HG02870 (cell line): Measurements from ENCODE around the gene PYGM.
"Not testable (repeated sequence)": the region's sequence is repeated elsewhere in the genome, so short reads cannot be mapped to it uniquely, and the experiment has no call there.

ENCODE experiments used
- ATAC-seq: cut with Tn5 transposase; IDR thresholded peaks from one replicate; pipeline ENCODE4 v1.9.1; 2021; ENCODE audit warnings: mild to moderate bottlenecking, moderate library complexity; ENCODE audit not compliant: unreplicated experiment

Gene PYGM

GRCh38 chr11:64720167-64720566, 39.6 kb downstream of the PYGM start:
- no peak for ATAC-seq

- ATAC-seq = no peak
These were observed 40.4 kb downstream of the PYGM start for GRCh38 chr11:64719406-64719805.

GRCh38 chr11:64718780-64719124, 41.0 kb downstream of the PYGM start:
- ATAC-seq = no peak

GRCh38 chr11:64718084-64718779, 41.5 kb downstream of the PYGM start:
- no peak for ATAC-seq

- no peak for ATAC-seq
These were observed 42.6 kb downstream of the PYGM start for GRCh38 chr11:64717268-64717578.

- ATAC-seq = no peak
These were observed 43.1 kb downstream of the PYGM start for GRCh38 chr11:64716473-64717267.

GRCh38 chr11:64715756-64716472, 43.9 kb downstream of the PYGM start:
- no peak for ATAC-seq

- ATAC-seq = no peak
These were observed 44.7 kb downstream of the PYGM start for GRCh38 chr11:64715110-64715509.

- no peak for ATAC-seq
These were observed 45.1 kb downstream of the PYGM start for GRCh38 chr11:64714666-64715065.

GRCh38 chr11:64713781-64714363, 45.9 kb downstream of the PYGM start:
- ATAC-seq = no peak

GRCh38 chr11:64713016-64713707, 46.6 kb downstream of the PYGM start:
- no peak for ATAC-seq

GRCh38 chr11:64712430-64713015, 47.3 kb downstream of the PYGM start:
- no peak for ATAC-seq

GRCh38 chr11:64711956-64712362, 47.8 kb downstream of the PYGM start:
- ATAC-seq = no peak

- ATAC-seq = no peak
These were observed 48.4 kb downstream of the PYGM start for GRCh38 chr11:64711138-64711955.

GRCh38 chr11:64710418-64711137, 49.2 kb downstream of the PYGM start:
- no peak for ATAC-seq

- ATAC-seq = no peak
These were observed 54.3 kb downstream of the PYGM start for GRCh38 chr11:64705501-64705900.

- ATAC-seq = no peak
These were observed 56.7 kb downstream of the PYGM start for GRCh38 chr11:64703048-64703447.

GRCh38 chr11:64701956-64702355, 57.8 kb downstream of the PYGM start:
- ATAC-seq = not testable (repeated sequence)

GRCh38 chr11:64698427-64698826, 61.3 kb downstream of the PYGM start:
- no peak for ATAC-seq
